ENCODE results near the gene C4BPA.

The C4BPA gene

GRCh38 chr1:207115269-207115668 lies 11.2 kb downstream of the C4BPA start:
- TF ChIP-seq POLR2A (IDR thresholded peaks at IDR 0.05; ENCODE audit: low read depth, low read length) = no peak
- DNase-seq (ENCODE audit: insufficient read length, low spot score) (no peak), FAIRE-seq (no peak)

GRCh38 chr1:207124389-207124788 lies 20.4 kb downstream of the C4BPA start:
- DNase-seq (ENCODE audit: insufficient read length, low spot score) (no peak), FAIRE-seq (no peak)
- TF ChIP-seq POLR2A (IDR thresholded peaks at IDR 0.05; ENCODE audit: low read depth, low read length) = no peak

GRCh38 chr1:207128336-207128921 lies 24.4 kb downstream of the C4BPA start:
- FAIRE-seq (no peak), DNase-seq (ENCODE audit: insufficient read length, low spot score) (no peak)
- TF ChIP-seq POLR2A (IDR thresholded peaks at IDR 0.05; ENCODE audit: low read depth, low read length) = no peak

- FAIRE-seq (no peak), DNase-seq (ENCODE audit: insufficient read length, low spot score) (no peak)
- no peak for TF ChIP-seq POLR2A (IDR thresholded peaks at IDR 0.05; ENCODE audit: low read depth, low read length)
These were observed 25.0 kb downstream of the C4BPA start for GRCh38 chr1:207129053-207129452.

- no peak for TF ChIP-seq POLR2A (IDR thresholded peaks at IDR 0.05; ENCODE audit: low read depth, low read length)
- DNase-seq (ENCODE audit: insufficient read length, low spot score) = no peak
- no peak for FAIRE-seq
These were observed 26.4 kb downstream of the C4BPA start for GRCh38 chr1:207130252-207131036.

- no peak for TF ChIP-seq POLR2A (IDR thresholded peaks at IDR 0.05; ENCODE audit: low read depth, low read length)
- DNase-seq (ENCODE audit: insufficient read length, low spot score) = no peak
- no peak for FAIRE-seq
These were observed 27.1 kb downstream of the C4BPA start for GRCh38 chr1:207131163-207131562.

- no peak for TF ChIP-seq POLR2A (IDR thresholded peaks at IDR 0.05; ENCODE audit: low read depth, low read length)
- DNase-seq (ENCODE audit: insufficient read length, low spot score) (no peak), FAIRE-seq (no peak)
These were observed 30.5 kb downstream of the C4BPA start for GRCh38 chr1:207134581-207134980.

- no peak for FAIRE-seq
- no peak for DNase-seq (ENCODE audit: insufficient read length, low spot score)
- no peak for TF ChIP-seq POLR2A (IDR thresholded peaks at IDR 0.05; ENCODE audit: low read depth, low read length)
These were observed 35.6 kb downstream of the C4BPA start for GRCh38 chr1:207139616-207140015.

GRCh38 chr1:207140536-207140935 lies 36.5 kb downstream of the C4BPA start:
- DNase-seq (ENCODE audit: insufficient read length, low spot score) = no peak
- FAIRE-seq = no peak
- TF ChIP-seq POLR2A (IDR thresholded peaks at IDR 0.05; ENCODE audit: low read depth, low read length) = no peak

GRCh38 chr1:207145401-207146058 lies 41.5 kb downstream of the C4BPA start:
- no peak for TF ChIP-seq POLR2A (IDR thresholded peaks at IDR 0.05; ENCODE audit: low read depth, low read length)
- no peak for DNase-seq (ENCODE audit: insufficient read length, low spot score)
- FAIRE-seq = no peak

GRCh38 chr1:207151920-207152319 lies 47.9 kb downstream of the C4BPA start:
- no peak for TF ChIP-seq POLR2A (IDR thresholded peaks at IDR 0.05; ENCODE audit: low read depth, low read length)
- FAIRE-seq (no peak), DNase-seq (ENCODE audit: insufficient read length, low spot score) (no peak)

- no peak for TF ChIP-seq POLR2A (IDR thresholded peaks at IDR 0.05; ENCODE audit: low read depth, low read length)
- FAIRE-seq = peak; percentile 93
- DNase-seq (ENCODE audit: insufficient read length, low spot score) = peak; percentile 23
These were observed 48.9 kb downstream of the C4BPA start for GRCh38 chr1:207152792-207153468.

- FAIRE-seq = no peak
- DNase-seq (ENCODE audit: insufficient read length, low spot score) = no peak
These were observed 51.0 kb downstream of the C4BPA start for GRCh38 chr1:207155028-207155427.

GRCh38 chr1:207156095-207156494 lies 52.1 kb downstream of the C4BPA start:
- FAIRE-seq (no peak), DNase-seq (ENCODE audit: insufficient read length, low spot score) (no peak)
- no peak for TF ChIP-seq POLR2A (IDR thresholded peaks at IDR 0.05; ENCODE audit: low read depth, low read length)

More at GRCh38 chr1:207155028-207155427, 51.0 kb downstream of the C4BPA start:
- no peak for TF ChIP-seq POLR2A (IDR thresholded peaks at IDR 0.05; ENCODE audit: low read depth, low read length)

All from H54 (cell line).